ENCODE measurements around the gene LIMS1. TPM values are rescaled to one million over a fixed set of nuclear protein-coding genes. Genes with fewer than 3 reads are reported as not detected.

LIMS1 gene
- total and polyA plus RNA-seq, 8 donors = 11.9 to 136 (median 34.2) TPM

DNA sequence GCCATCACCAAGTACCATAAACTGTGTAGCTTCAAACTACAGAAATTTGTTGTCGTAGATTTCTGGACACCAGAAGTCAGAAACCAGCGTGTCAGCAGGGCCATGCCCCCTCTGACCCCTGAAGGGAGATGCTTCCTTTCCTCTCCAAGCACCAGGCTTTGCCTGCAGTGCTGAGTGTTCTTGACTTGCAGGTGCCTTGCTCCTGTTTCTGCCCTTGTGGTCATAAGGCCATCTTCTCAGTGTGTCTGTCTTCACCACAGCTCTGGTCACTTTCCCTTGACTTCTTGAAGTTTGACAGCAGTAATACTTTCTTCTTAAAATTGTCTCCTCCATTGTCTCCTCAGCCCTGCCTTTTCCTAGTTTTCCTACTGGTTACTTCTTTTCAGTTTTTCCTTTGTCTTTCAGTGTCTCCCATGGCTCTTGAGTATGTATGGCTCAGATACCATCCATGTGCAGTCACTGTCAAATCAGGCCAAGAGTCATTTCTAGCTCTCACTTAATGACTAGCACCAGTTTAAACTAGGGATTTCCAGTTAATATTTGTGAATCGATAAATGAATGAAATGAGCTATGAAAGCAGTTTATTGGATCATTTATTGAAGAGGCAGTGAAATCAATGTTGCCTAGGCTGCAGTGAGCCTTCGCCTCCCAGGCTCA lies 93.8 kb downstream of the LIMS1 start:
- peaks cover 30 to 81% (median 56%) of the 10 kb centered on the region in 4 donors for H3K4me1 ChIP-seq
- H3K36me3 ChIP-seq = no peaks in the 10 kb centered on the region
- intact Hi-C loops (cut with DNase I; ENCODE audit: low total_unique reads) = no loop called here
- no peak for TF ChIP-seq POLR2A (IDR thresholded peaks at IDR 0.05)
- TF ChIP-seq POLR2AphosphoS5 (IDR thresholded peaks at IDR 0.05) = no peak
- no peak for TF ChIP-seq EP300 (IDR thresholded peaks at IDR 0.05)
- H3K9me3 ChIP-seq = no peaks in the 10 kb centered on the region
- no peak overlapping the region for H3K4me3 ChIP-seq
- 86 to 93% (median 88%) methylated on average over 4 of the region's 4 CpGs for WGBS, 5 donors
- no peak overlapping the region for H3K27ac ChIP-seq
- DNase-seq = no peak
- H3K27me3 ChIP-seq = no peaks in the 10 kb centered on the region

DNA sequence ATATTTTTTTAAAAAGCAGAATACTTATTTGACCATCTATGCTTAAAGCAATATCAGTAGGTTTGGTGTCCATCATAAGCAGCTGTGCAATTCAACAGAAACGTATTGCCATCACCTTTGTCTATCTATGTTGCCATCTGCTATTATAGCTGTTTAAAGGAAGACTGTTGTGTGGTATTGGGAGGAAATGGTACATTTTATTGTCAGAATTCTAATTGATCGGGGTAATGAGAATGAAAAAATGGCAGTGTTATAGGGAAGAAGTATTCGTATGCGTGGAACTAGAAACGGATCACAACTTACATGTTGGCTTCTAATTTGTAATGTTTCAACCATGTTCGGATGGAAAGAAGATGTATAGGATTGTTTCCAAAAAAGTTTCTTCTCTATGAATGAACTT lies 94.7 kb downstream of the LIMS1 start:
- H3K36me3 ChIP-seq = no peaks in the 10 kb centered on the region
- no peak overlapping the region for H3K27ac ChIP-seq
- no peak for TF ChIP-seq CTCF (IDR thresholded peaks at IDR 0.05)
- TF ChIP-seq EP300 (IDR thresholded peaks at IDR 0.05) = no peak
- TF ChIP-seq POLR2A (IDR thresholded peaks at IDR 0.05) = no peak
- TF ChIP-seq POLR2AphosphoS5 (IDR thresholded peaks at IDR 0.05) = no peak
- peaks cover 33 to 81% (median 58%) of the 10 kb centered on the region in 4 donors for H3K4me1 ChIP-seq
- WGBS, 5 donors = 86 to 93% (median 91%) methylated on average over 6 of the region's 6 CpGs
- intact Hi-C loops (cut with DNase I; ENCODE audit: low total_unique reads) = no loop called here
- no peak overlapping the region for H3K4me3 ChIP-seq
- H3K9me3 ChIP-seq = no peaks in the 10 kb centered on the region
- no peak for DNase-seq
- H3K27me3 ChIP-seq = no peaks in the 10 kb centered on the region

DNA sequence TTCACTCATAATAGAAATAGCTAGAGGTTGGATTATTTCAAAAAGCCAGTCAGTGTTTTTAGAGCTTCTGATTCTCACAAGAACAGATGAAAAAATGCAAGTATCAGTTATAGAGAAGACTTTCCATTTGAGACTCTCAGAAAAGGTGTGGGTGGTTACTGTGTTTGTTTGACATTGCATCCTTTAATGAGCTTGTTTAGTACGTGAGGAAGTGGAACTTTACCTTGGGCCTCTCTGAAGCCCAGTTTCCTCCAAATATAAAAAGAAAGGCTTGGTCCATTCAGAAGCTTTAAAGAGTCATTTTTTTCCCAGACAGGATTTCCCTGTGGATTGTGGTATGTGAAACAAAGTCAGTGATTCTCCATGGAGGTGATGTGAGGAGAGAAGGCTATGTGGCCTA lies 95.1 kb downstream of the LIMS1 start:
- no peak overlapping the region for H3K27ac ChIP-seq
- no peak overlapping the region for H3K4me3 ChIP-seq
- no peak for DNase-seq
- intact Hi-C loops (cut with DNase I; ENCODE audit: low total_unique reads) = no loop called here
- no peaks in the 10 kb centered on the region for H3K36me3 ChIP-seq
- TF ChIP-seq POLR2AphosphoS5 (IDR thresholded peaks at IDR 0.05) = no peak
- TF ChIP-seq EP300 (IDR thresholded peaks at IDR 0.05) = no peak
- no peak for TF ChIP-seq POLR2A (IDR thresholded peaks at IDR 0.05)
- TF ChIP-seq CTCF (IDR thresholded peaks at IDR 0.05) = no peak
- H3K27me3 ChIP-seq = no peaks in the 10 kb centered on the region
- H3K9me3 ChIP-seq = no peaks in the 10 kb centered on the region
- 27 to 57% (median 50%) methylated on average over 1 of the region's 1 CpG for WGBS, 5 donors
- H3K4me1 ChIP-seq = peaks cover 38 to 81% (median 58%) of the 10 kb centered on the region in 4 donors

GRCh38 chr2:108630567-108631405 lies 96.5 kb downstream of the LIMS1 start:
- no peak for TF ChIP-seq POLR2AphosphoS5 (IDR thresholded peaks at IDR 0.05)
- H3K27ac ChIP-seq = peak overlapping the region in 2 of 5 donors; percentile 64 to 76
- no peak for DNase-seq
- H3K4me3 ChIP-seq = no peak overlapping the region
- H3K36me3 ChIP-seq = no peaks in the 10 kb centered on the region
- WGBS, 5 donors = 72 to 84% (median 80%) methylated on average over 5 of the region's 5 CpGs
- H3K27me3 ChIP-seq = no peaks in the 10 kb centered on the region
- H3K4me1 ChIP-seq = peaks cover 43 to 81% (median 61%) of the 10 kb centered on the region in 4 donors
- intact Hi-C loops (cut with DNase I; ENCODE audit: low total_unique reads) = no loop called here
- H3K9me3 ChIP-seq = no peaks in the 10 kb centered on the region

DNA sequence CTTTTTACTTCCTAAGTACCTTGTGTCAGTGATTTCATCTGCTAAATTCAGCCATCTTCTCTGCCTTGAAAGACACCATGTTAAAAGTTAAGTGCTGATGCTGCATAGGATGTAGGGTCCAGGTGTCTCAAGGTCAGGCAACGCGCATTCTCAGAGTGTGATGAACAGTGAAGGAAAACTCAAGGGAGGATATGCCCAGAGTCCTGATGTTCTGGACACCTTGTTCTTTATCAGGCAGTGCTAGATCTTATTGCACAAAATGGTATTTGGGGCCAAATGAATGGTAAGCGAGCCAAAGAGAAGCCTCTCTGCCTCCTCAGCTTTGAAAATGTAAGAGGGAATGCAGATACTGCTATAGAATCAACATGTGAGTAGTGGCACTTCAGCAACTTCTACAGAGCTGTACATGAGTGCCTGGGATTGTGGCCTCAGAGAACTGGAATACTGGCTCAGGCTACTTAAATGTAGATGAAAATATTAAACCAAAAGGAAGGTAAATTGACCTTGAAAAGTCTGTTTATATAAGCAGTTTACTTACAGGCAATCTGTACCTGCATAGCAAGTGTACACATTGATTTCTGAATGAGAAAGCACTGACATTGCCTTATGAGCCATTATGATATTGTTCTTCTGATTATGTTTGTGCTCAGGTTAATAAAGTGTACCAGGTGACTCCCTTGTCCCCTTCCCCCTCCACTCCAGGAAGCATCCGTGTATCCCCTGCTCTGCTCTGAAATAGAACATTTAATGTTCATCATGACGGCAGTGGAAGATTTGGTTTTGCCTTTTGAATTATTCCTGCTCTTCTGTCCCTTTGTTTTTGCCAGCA lies 98.3 kb downstream of the LIMS1 start:
- no peaks in the 10 kb centered on the region for H3K36me3 ChIP-seq
- H3K9me3 ChIP-seq = no peaks in the 10 kb centered on the region
- DNase-seq = peak in 1 of 2 donors; percentile 70
- peak overlapping the region; percentile 64 to 77 (median 72) for H3K27ac ChIP-seq
- no peak overlapping the region for H3K4me3 ChIP-seq
- H3K27me3 ChIP-seq = no peaks in the 10 kb centered on the region
- intact Hi-C loops (cut with DNase I; ENCODE audit: low total_unique reads) = no loop called here
- no peak for TF ChIP-seq POLR2A (IDR thresholded peaks at IDR 0.05)
- peak in 2 of 3 donors; percentile 43 to 50 for TF ChIP-seq POLR2AphosphoS5 (IDR thresholded peaks at IDR 0.05)
- peaks cover 58 to 83% (median 72%) of the 10 kb centered on the region in 4 donors for H3K4me1 ChIP-seq
- WGBS, 5 donors = 39 to 73% (median 57%) methylated on average over 5 of the region's 5 CpGs

All from stomach (tissue), 9 donors.